ENCODE results near the gene ZNF25.
"Not testable (repeated sequence)": the region's sequence is repeated elsewhere in the genome, so short reads cannot be mapped to it uniquely, and the experiment has no call there.

The ZNF25 gene

DNA sequence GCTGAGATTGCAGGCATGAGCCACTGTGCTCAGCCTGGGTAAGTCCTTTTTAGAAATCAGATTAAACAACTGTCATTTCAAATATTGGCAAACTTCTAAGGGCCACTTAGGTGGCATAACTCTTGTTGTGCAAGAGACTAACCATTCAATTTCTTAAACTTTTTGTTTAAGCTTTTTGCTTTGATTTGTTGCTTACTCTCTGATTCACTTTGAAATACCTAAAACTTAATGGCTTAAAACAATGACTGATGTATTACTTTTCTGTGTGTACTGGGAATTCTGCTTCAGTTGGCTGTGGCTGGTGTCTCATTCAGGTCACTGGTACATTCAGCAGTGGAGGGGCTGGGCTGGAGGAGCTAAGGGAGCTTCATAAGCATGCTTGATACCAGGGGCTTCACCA is 28.9 kb downstream of the ZNF25 start:
- DNase-seq (ENCODE audit: low spot score): no peak

DNA sequence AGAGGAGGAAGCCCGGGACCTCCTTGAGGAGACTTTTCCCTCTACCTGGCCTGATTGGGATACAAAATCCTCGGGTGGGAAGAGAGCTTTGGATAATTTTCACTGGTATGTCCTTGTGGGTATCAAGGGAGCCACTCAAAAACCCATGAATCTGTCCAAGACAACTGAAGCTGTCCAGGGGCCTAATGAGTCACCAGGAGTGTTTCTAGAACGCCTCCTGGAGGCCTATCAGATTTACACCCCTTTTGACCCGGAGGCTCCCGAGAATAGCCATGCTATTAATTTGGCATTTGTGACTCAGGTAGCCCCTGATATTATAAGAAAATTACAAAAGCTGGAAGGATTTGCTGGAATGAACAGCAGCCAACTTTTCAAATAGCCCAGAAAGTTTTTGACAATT is 38.6 kb downstream of the ZNF25 start:
- DNase-seq (ENCODE audit: low spot score): no peak

DNA sequence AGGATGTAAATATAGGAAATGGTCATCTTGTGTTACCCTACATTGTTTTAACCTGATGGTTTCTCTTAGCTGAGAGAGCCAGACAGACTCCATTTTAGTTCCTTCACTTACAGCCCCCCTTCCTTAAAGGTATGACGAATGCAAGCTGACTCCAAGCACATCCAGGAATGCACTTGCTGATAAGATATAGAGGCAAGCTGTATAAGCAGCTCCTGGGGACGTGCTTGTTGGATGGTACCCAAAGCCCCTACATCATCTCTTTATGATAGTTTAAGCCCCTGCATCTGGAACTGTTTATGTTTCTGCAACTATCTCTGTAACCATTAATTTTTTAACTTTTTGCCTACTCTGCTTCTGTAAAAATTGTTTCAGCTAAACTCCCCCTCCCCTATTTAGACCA is 41.7 kb downstream of the ZNF25 start:
- DNase-seq (ENCODE audit: low spot score): no peak

DNA sequence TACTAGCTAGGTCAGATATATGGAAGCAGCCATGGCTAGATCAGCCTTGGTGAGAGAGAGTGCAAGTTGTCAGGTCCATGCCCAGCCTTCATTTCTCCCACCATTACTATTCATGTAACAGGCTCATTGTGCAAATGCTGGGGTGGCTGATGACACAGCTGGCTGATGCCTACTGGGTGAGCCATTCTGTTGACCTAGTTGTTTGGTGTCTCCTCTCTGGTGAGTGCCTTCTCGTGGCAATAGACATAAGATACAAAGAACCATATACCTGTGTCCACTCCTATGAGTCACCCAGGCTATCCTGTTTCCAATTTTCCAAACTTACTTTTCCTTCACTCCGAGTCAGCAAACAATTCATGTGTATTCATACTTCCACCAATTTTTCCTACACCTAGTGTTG is 46.0 kb downstream of the ZNF25 start:
- DNase-seq (ENCODE audit: low spot score): no peak

DNA sequence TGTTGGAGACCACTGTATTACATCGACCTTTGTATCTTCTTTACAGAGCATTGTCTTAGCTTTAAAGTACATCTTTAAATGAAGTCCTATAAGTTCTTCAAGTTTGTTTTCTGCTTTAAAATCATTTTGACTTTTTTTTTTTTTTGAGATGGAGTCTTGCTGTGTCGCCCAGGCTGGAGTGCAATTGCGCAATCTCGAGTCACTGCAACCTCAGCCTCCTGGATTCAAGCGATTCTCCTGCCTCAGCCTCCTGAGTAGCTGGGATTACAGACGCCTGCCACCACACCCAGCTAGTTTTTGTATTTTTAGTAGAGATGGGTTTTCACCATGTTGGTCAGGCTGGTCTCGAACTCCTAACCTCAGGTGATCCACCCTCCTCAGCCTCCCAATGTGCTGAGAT is 68.3 kb downstream of the ZNF25 start:
- DNase-seq (ENCODE audit: low spot score): not testable (repeated sequence)

DNA sequence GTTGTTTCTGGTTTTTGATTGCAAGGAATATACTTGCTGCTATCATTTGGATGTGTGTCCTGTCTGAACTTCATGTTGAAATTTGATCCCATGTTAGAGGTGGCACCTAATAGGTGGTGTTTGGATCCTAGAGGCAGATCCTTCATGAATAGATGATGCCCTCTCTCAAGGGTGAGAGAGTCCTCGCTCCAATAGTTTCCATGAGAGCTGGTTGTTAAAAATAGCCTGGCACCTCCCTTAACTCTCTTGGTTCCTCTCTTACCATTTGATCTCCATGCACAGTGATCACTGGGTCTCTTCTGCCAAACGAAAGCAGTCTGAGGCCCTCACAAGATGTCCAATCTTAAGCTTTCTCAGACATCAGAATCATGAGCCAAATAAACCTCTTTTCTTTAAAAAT is 70.1 kb downstream of the ZNF25 start:
- DNase-seq (ENCODE audit: low spot score): no peak
